ENCODE data around the gene DNAJA4. TPM values are rescaled to one million over a fixed set of nuclear protein-coding genes. Genes with fewer than 3 reads are reported as not detected.

DNAJA4 gene
- total and polyA plus RNA-seq, 7 donors: 7.4 to 26.1 (median 16.8) TPM

DNA sequence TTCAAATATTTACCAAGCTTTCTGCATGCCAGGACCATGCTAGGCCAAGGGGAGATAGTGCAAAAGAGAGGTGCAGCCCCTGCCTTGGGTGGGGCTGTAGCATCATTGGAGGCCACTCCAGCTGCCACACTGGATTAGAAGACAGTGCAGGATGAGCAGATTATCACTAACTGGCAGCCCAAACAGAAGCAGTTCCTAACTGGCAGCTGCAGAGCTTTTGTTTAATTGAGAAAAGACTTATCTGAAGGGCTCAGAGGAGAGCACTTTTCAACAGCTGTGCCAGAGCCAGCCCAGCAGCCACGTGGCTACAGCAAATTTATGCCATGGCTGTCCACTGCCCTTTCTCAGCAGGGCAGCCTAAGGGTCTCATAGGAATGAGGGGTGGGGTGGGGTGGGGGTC is 16.5 kb upstream of the DNAJA4 start:
- H3K4me3 ChIP-seq: no peak overlapping the region
- H3K27me3 ChIP-seq: no peaks in the 10 kb centered on the region
- no peak for TF ChIP-seq POLR2AphosphoS5 (IDR thresholded peaks at IDR 0.05)
- TF ChIP-seq EP300 (IDR thresholded peaks at IDR 0.05): no peak
- no peak for TF ChIP-seq POLR2A (IDR thresholded peaks at IDR 0.05)
- TF ChIP-seq, protein P1, sequence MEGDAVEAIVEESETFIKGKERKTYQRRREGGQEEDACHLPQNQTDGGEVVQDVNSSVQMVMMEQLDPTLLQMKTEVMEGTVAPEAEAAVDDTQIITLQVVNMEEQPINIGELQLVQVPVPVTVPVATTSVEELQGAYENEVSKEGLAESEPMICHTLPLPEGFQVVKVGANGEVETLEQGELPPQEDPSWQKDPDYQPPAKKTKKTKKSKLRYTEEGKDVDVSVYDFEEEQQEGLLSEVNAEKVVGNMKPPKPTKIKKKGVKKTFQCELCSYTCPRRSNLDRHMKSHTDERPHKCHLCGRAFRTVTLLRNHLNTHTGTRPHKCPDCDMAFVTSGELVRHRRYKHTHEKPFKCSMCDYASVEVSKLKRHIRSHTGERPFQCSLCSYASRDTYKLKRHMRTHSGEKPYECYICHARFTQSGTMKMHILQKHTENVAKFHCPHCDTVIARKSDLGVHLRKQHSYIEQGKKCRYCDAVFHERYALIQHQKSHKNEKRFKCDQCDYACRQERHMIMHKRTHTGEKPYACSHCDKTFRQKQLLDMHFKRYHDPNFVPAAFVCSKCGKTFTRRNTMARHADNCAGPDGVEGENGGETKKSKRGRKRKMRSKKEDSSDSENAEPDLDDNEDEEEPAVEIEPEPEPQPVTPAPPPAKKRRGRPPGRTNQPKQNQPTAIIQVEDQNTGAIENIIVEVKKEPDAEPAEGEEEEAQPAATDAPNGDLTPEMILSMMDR (IDR thresholded peaks at IDR 0.05): no peak
- no peaks in the 10 kb centered on the region for H3K9me3 ChIP-seq
- intact Hi-C loops (cut with DNase I): no loop called here
- H3K27ac ChIP-seq: no peak overlapping the region
- 71 to 72% methylated on average over 1 of the region's 1 CpG for WGBS, 2 donors
- no peaks in the 10 kb centered on the region for H3K36me3 ChIP-seq
- peak; percentile 32 for DNase-seq
- peaks cover 0 to 11% (median 7%) of the 10 kb centered on the region in 4 donors for H3K4me1 ChIP-seq

DNA sequence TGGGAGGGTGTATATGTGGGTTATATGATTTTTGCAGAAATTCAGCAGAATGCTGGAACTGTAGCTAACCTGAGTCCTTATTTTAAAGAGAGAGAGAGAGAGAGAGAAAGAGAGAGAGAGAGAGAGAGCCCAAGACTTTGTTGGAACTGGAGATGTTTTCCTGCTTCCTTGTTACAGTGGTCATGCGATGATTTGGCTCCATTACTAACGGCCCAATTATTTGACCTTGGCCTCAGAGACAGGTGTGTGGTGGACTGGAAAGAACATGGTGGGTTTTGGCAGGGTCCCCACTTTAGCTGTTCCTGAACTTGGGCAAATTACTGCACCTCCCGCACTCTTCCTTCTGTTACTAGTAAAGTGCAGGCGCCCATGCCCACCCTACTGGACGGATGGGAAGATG is 15.2 kb upstream of the DNAJA4 start:
- DNase-seq: no peak
- H3K4me1 ChIP-seq: no peaks in the 10 kb centered on the region
- no peaks in the 10 kb centered on the region for H3K9me3 ChIP-seq
- no peak for TF ChIP-seq EP300 (IDR thresholded peaks at IDR 0.05)
- TF ChIP-seq, protein P1 (IDR thresholded peaks at IDR 0.05): no peak
- no peak for TF ChIP-seq POLR2AphosphoS5 (IDR thresholded peaks at IDR 0.05)
- TF ChIP-seq POLR2A (IDR thresholded peaks at IDR 0.05): no peak
- no peak overlapping the region for H3K4me3 ChIP-seq
- no peaks in the 10 kb centered on the region for H3K27me3 ChIP-seq
- intact Hi-C loops (cut with DNase I): no loop called here
- H3K27ac ChIP-seq: no peak overlapping the region
- WGBS, 2 donors: 87 to 95% methylated on average over 5 of the region's 5 CpGs
- H3K36me3 ChIP-seq: no peaks in the 10 kb centered on the region

DNA sequence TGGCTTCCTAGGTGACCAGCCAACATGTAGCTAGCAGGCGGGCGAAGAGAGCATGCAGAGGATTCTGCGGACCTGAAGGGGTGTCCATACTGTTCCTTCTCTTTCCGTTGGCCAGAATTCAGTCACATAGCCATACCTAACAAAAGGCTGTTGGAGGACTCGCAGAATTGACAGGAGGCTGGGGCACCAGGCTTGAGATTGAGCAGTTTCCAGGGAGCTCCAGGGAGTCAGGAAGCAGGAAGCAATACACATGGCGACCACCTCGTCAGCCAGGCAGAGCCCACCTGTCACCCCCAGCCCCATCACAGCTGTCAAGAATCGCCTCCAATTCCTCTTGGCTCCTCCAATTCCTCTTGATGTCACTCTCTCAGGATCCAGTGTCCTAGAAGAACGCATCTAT is 13.2 kb upstream of the DNAJA4 start:
- TF ChIP-seq POLR2A (IDR thresholded peaks at IDR 0.05) (no peak), POLR2AphosphoS5 (IDR thresholded peaks at IDR 0.05) (no peak), EP300 (IDR thresholded peaks at IDR 0.05) (no peak)
- TF ChIP-seq, protein P1 (IDR thresholded peaks at IDR 0.05): no peak
- DNase-seq: no peak
- H3K27ac ChIP-seq: no peak overlapping the region
- no peaks in the 10 kb centered on the region for H3K36me3 ChIP-seq
- H3K27me3 ChIP-seq: no peaks in the 10 kb centered on the region
- intact Hi-C loops (cut with DNase I): no loop called here
- 82 to 90% methylated on average over 9 of the region's 9 CpGs for WGBS, 2 donors
- no peaks in the 10 kb centered on the region for H3K9me3 ChIP-seq
- no peaks in the 10 kb centered on the region for H3K4me1 ChIP-seq
- H3K4me3 ChIP-seq: no peak overlapping the region

DNA sequence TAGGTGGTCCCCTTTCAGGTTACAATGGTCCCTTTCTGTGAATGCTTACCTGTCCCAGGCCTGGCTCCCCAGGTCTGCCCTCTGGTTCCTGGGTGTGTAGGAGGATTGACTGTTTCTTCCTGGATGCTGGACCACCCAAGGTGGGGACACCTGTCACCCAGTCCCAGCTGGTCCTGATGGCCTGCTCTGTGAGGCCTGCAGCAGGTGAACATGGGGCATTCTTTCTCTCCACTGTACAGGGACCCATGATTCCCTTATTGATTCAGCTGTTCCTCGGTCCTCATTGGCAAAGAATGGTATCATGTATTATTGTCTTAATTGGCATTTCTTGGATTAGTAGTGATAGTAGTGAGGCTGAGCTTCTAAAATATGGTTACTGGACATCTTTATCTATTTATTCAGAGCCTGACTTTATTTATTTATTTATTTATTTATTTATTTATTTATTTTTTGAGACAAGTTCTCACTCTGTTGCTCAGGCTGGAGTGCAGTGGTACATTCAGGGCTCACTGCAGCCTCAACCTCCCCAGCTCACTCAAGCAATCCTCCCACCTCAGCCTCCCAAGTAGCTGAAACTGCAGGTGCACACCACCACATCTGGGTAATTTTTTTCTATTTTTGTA is 8.8 kb upstream of the DNAJA4 start:
- WGBS, 2 donors: 93 to 97% methylated on average over 1 of the region's 1 CpG
- Histone ChIP-seq H3K27ac (no peak overlapping the region), H3K4me1 (no peaks in the 10 kb centered on the region), H3K36me3 (no peaks in the 10 kb centered on the region), H3K4me3 (no peak overlapping the region), H3K9me3 (no peaks in the 10 kb centered on the region), H3K27me3 (no peaks in the 10 kb centered on the region)
- intact Hi-C loops (cut with DNase I): no loop called here
- DNase-seq: no peak
- TF ChIP-seq, protein P1 (IDR thresholded peaks at IDR 0.05): no peak
- no peak for TF ChIP-seq EP300 (IDR thresholded peaks at IDR 0.05)
- no peak for TF ChIP-seq POLR2A (IDR thresholded peaks at IDR 0.05)
- no peak for TF ChIP-seq POLR2AphosphoS5 (IDR thresholded peaks at IDR 0.05)

DNA sequence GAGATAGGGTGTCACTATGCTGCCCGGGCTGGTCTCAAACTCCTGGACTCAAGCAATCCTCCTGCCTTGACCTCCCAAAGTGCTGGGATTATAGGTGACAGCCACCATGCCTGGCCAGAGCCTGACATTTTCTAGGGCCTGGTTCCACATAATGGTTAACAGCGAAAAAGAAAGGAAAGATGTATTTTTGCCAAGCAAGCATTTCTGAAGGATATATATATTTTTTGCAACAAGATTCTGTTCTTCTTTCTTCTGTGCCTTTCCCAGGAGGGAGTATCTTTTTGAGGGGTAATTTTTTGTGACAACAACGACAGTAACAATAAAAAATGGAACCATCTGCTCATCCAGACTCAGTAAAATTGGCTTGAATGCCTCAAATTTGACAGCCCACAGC is 8.3 kb upstream of the DNAJA4 start:
- H3K4me1 ChIP-seq: no peaks in the 10 kb centered on the region
- TF ChIP-seq POLR2A (IDR thresholded peaks at IDR 0.05) (no peak), EP300 (IDR thresholded peaks at IDR 0.05) (no peak)
- no peaks in the 10 kb centered on the region for H3K27me3 ChIP-seq
- WGBS, 2 donors: 89 to 90% methylated on average over 3 of the region's 3 CpGs
- H3K36me3 ChIP-seq: no peaks in the 10 kb centered on the region
- H3K4me3 ChIP-seq: no peak overlapping the region
- no peak for DNase-seq
- H3K9me3 ChIP-seq: no peaks in the 10 kb centered on the region
- H3K27ac ChIP-seq: no peak overlapping the region
- intact Hi-C loops (cut with DNase I): no loop called here

Data from sigmoid colon (tissue), 7 donors.